ENCODE measurements around the gene USP35.
"Not testable (repeated sequence)": the region's sequence is repeated elsewhere in the genome, so short reads cannot be mapped to it uniquely, and the experiment has no call there.

The USP35 gene

GRCh38 chr11:78218707-78219492 lies 30.2 kb downstream of the USP35 start:
- DNase-seq: no peak

GRCh38 chr11:78219493-78220217 lies 30.9 kb downstream of the USP35 start:
- no peak for DNase-seq

GRCh38 chr11:78220218-78221157 lies 31.8 kb downstream of the USP35 start:
- no peak for DNase-seq

GRCh38 chr11:78221396-78222315 lies 32.9 kb downstream of the USP35 start:
- DNase-seq: no peak

- not testable (repeated sequence) for DNase-seq
These were observed 34.0 kb downstream of the USP35 start for GRCh38 chr11:78222726-78223125.

- no peak for DNase-seq
These were observed 34.7 kb downstream of the USP35 start for GRCh38 chr11:78223320-78223954.

GRCh38 chr11:78224506-78224905 lies 35.8 kb downstream of the USP35 start:
- no peak for DNase-seq

GRCh38 chr11:78224906-78225420 lies 36.2 kb downstream of the USP35 start:
- DNase-seq: no peak

- no peak for DNase-seq
These were observed 38.3 kb downstream of the USP35 start for GRCh38 chr11:78226684-78227680.

- DNase-seq: no peak
These were observed 39.2 kb downstream of the USP35 start for GRCh38 chr11:78227921-78228320.

GRCh38 chr11:78228467-78228866 lies 39.7 kb downstream of the USP35 start:
- DNase-seq: no peak

- DNase-seq: no peak
These were observed 40.4 kb downstream of the USP35 start for GRCh38 chr11:78229106-78229505.

- DNase-seq: no peak
These were observed 41.6 kb downstream of the USP35 start for GRCh38 chr11:78230161-78230877.

GRCh38 chr11:78231962-78232501 lies 43.3 kb downstream of the USP35 start:
- DNase-seq: no peak

GRCh38 chr11:78233046-78233445 lies 44.3 kb downstream of the USP35 start:
- not testable (repeated sequence) for DNase-seq

GRCh38 chr11:78234006-78234405 lies 45.3 kb downstream of the USP35 start:
- DNase-seq: no peak

- DNase-seq: no peak
These were observed 48.8 kb downstream of the USP35 start for GRCh38 chr11:78237293-78238046.

- no peak for DNase-seq
These were observed 51.1 kb downstream of the USP35 start for GRCh38 chr11:78239781-78240180.

Data from activated effector memory CD4-positive, alpha-beta T cell treated with Interleukin-2 at 50 U/mL for 16 hours (primary cell).